HG03460 (cell line): Measurements from ENCODE around the gene USP34.
"Not testable (repeated sequence)": the region's sequence is repeated elsewhere in the genome, so short reads cannot be mapped to it uniquely, and the experiment has no call there.

Experiments
- ATAC-seq: cut with Tn5 transposase; IDR thresholded peaks from one replicate; pipeline ENCODE4 v1.9.1; 2021; ENCODE audit not compliant: unreplicated experiment

USP34 gene

DNA sequence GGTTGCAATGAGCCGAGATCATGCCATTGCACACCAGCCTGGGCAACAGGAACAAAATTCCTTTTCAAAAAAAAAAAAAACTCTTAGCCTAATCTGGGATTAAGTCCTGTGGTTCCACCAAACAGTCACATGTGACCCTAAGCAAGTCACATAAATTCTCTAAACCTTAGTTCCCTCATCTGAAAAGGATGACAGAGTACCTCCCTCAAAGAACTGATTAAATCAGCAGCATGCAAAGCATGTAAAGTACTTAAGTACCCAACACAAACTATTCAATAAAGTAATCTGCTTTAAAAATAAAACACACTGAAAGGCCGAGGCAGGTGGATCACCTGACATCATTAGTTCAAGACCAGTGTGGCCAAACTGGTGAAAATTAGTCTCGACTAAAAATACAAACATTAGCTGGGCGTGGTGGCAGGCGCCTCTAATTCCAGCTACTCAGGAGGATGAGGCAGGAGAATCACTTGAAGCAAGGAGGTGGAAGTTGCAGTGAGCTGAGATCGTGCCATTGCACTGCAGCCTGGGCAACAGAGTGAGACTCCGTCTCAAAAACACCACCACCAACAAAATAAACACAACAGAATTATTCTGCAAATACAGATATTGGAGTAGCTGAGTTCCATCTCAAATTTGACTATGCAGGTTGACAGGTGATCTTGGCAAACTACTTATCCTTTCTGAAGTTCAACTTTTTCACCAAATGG, 7.0 kb downstream of the USP34 start:
- peak; percentile 21 for ATAC-seq

- ATAC-seq = no peak
These were observed 9.5 kb downstream of the USP34 start for GRCh38 chr2:61461404-61461803.

- ATAC-seq = no peak
These were observed 10.7 kb downstream of the USP34 start for GRCh38 chr2:61460163-61460562.

- ATAC-seq = no peak
These were observed 14.0 kb downstream of the USP34 start for GRCh38 chr2:61456746-61457420.

GRCh38 chr2:61456070-61456745, 14.7 kb downstream of the USP34 start:
- no peak for ATAC-seq

GRCh38 chr2:61454972-61455371, 15.9 kb downstream of the USP34 start:
- not testable (repeated sequence) for ATAC-seq

GRCh38 chr2:61454383-61454782, 16.5 kb downstream of the USP34 start:
- ATAC-seq = no peak

- ATAC-seq = no peak
These were observed 18.5 kb downstream of the USP34 start for GRCh38 chr2:61452392-61452791.

GRCh38 chr2:61451178-61451577, 19.7 kb downstream of the USP34 start:
- no peak for ATAC-seq

DNA sequence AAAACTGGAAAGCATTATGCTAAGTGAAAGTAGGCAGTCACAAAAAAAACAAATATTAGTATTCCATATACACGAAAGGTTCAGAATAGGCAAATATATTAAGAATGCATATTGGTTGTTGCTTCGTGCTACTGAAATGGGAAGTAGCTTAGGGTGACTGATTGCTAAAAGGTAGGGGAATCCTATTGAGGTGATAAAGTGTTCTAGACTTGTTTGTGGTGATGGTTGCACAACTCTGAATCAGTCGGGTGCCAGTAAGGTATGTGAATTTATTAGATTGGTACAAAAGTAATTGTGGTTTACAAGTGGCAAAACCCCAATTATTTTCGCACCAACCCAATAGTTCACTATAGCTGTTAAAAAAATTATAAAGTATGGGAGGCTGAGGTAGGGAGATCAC, 20.7 kb downstream of the USP34 start:
- no peak for ATAC-seq

DNA sequence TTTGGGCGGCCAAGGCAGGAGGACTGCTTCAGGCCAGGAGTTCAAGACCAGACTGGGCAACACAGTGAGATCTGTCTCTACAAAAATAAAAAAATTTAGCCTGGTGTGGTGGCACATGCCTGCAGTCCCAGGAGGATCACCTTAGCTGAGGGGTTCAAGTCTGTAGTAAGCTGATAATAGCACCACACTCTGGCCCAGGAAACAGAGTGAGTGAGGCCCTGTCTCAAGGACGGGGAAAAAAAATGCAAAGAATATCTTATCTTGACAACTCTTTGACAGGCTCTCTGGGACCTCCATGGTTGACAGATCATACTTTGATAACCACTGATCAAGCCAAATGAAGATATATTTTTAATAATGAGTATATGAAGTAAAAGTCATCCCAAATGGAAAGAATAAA, 22.7 kb downstream of the USP34 start:
- no peak for ATAC-seq

- ATAC-seq = not testable (repeated sequence)
These were observed 23.9 kb downstream of the USP34 start for GRCh38 chr2:61446971-61447370.

- peak; percentile 87 for ATAC-seq
These were observed 27.4 kb downstream of the USP34 start for GRCh38 chr2:61443342-61444041.

- ATAC-seq = no peak
These were observed 31.5 kb downstream of the USP34 start for GRCh38 chr2:61439241-61440002.

GRCh38 chr2:61438670-61439069, 32.2 kb downstream of the USP34 start:
- ATAC-seq = no peak

- no peak for ATAC-seq
These were observed 33.7 kb downstream of the USP34 start for GRCh38 chr2:61437170-61437569.

DNA sequence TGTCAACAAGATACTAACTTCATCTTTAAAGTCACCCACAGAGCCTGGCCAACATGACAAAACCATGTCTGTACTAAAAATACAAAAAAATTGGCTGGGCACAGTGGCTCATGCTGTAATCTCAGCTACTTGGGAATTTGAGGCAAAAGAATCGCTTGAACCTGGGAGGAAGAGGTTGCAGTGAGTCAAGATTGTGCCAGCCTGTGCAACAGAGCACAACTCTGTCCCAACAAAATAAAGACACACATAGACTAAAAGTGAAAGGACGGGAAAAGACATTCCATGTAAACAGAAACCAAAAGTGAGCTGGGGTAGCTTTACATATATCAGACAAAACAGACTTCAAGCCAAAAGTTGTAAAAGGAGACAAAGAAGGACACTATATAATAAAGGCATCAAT, 34.8 kb downstream of the USP34 start:
- no peak for ATAC-seq

GRCh38 chr2:61435291-61435690, 35.6 kb downstream of the USP34 start:
- no peak for ATAC-seq

GRCh38 chr2:61434314-61434713, 36.6 kb downstream of the USP34 start:
- ATAC-seq = no peak

GRCh38 chr2:61433606-61434005, 37.3 kb downstream of the USP34 start:
- no peak for ATAC-seq

DNA sequence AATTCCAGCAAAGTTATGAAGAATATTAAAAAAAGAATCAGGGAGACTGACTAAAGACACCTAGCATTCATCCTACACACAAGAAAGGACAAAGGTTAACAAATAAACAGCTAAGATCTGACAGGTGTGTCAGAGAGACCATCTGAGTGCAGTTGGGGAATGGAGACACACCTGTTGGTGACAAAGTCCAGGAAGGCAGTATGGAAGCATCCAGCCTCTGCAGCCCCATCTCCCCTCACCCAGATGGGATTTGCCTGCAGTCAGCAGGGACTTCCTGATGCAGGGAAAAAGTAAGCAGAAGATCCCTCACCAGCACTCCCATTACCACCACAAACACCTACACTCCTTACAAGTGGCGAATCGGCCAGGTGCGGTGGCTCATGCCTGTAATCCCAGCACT, 37.9 kb downstream of the USP34 start:
- ATAC-seq = no peak
